IMR-90 (cell line): ENCODE measurements around the gene DNAAF2. TPM values are rescaled to one million over a fixed set of nuclear protein-coding genes. Genes with fewer than 3 reads are reported as not detected.

Source experiments
- ATAC-seq: fragments of 200-7000 bp; cut with Tn5 transposase; 2 replicates; pipeline ENCODE4 v1.9.1; 2020; ENCODE audit warnings: low read depth, mild to moderate bottlenecking, moderate library complexity
- BruUV-seq: library from RNA; stranded (reverse); fragments of 400-500 nt; replicated peaks from 2 replicates; lab custom pipeline; 2021; lab: Mats Ljungman, UMichigan
- CTCF ChIA-PET: fragments of 300-600 bp; formaldehyde crosslinking; extraction: SDS; loops from one replicate; lab custom pipeline; 2021; ENCODE audit warnings: antibody characterized with exemption; lab: Yijun Ruan, JAX
- POLR2A ChIA-PET: fragments of 300-600 bp; sonication (Branson Sonifier 250); formaldehyde crosslinking; loops from one replicate; lab custom pipeline; 2022; ENCODE audit warnings: antibody characterized with exemption; ENCODE audit not compliant: unreplicated experiment; lab: Charles Lee
- DNase-seq: peaks from one replicate; pipeline ENCODE4 v3.0.0; 2013
- H2AFZ ChIP-seq: replicated peaks from 2 replicates; pipeline ENCODE3; 2013; ENCODE audit warnings: low read length, mild to moderate bottlenecking; ENCODE audit not compliant: poor library complexity
- H2AK5ac ChIP-seq: 2 replicates; pipeline ENCODE4 v1.6.1; 2013; ENCODE audit warnings: low read depth, low read length, inconsistent platforms
- H2AK9ac ChIP-seq: replicated peaks from 2 replicates; pipeline ENCODE3; 2013; ENCODE audit warnings: mild to moderate bottlenecking, low read depth, low read length, moderate library complexity; ENCODE audit not compliant: poor library complexity
- H2BK120ac ChIP-seq: 2 replicates; pipeline ENCODE4 v1.6.1; 2013; ENCODE audit warnings: low read depth, low read length, inconsistent platforms
- H2BK15ac ChIP-seq: 3 replicates; pipeline ENCODE4 v1.6.1; 2013; ENCODE audit warnings: low read depth, low read length, inconsistent platforms
- H2BK20ac ChIP-seq: 2 replicates; pipeline ENCODE4 v1.6.1; 2013; ENCODE audit warnings: low read depth, mild to moderate bottlenecking, inconsistent platforms, low read length, moderate library complexity
- H2BK5ac ChIP-seq: 2 replicates; pipeline ENCODE4 v1.6.1; 2013; ENCODE audit warnings: mild to moderate bottlenecking, low read depth, low read length, inconsistent platforms; ENCODE audit not compliant: poor library complexity, severe bottlenecking
- H3K14ac ChIP-seq: replicated peaks from 2 replicates; pipeline ENCODE4 v1.6.1; 2013; ENCODE audit warnings: low read depth, low read length, inconsistent platforms
- H3K18ac ChIP-seq: 2 replicates; pipeline ENCODE4 v1.6.1; 2013; ENCODE audit warnings: low read depth, low read length, control low read depth
- H3K23ac ChIP-seq: 2 replicates; pipeline ENCODE4 v1.6.1; 2013; ENCODE audit warnings: low read depth, low read length, inconsistent platforms
- H3K27ac ChIP-seq: 2 replicates; pipeline ENCODE4 v1.5.1; 2013; ENCODE audit warnings: mild to moderate bottlenecking, control low read depth, low read length; ENCODE audit not compliant: insufficient read depth
- H3K27me3 ChIP-seq: 2 replicates; pipeline ENCODE4 v1.6.1; 2013; ENCODE audit warnings: low read length; ENCODE audit not compliant: control insufficient read depth, insufficient read depth
- H3K36me3 ChIP-seq: 2 replicates; pipeline ENCODE4 v1.6.1; 2013; ENCODE audit warnings: low read length, mixed read lengths; ENCODE audit not compliant: control insufficient read depth, insufficient read depth
- H3K4ac ChIP-seq: 2 replicates; pipeline ENCODE4 v1.6.1; 2013; ENCODE audit warnings: low read depth, low read length, inconsistent platforms
- H3K4me1 ChIP-seq: 2 replicates; pipeline ENCODE4 v1.6.1; 2013; ENCODE audit warnings: low read length, mixed read lengths; ENCODE audit not compliant: control insufficient read depth, insufficient read depth
- H3K4me2 ChIP-seq: 2 replicates; pipeline ENCODE4 v1.6.1; 2013; ENCODE audit warnings: low read depth, mild to moderate bottlenecking, control low read depth, low read length, moderate library complexity
- H3K4me3 ChIP-seq: 2 replicates; pipeline ENCODE4 v1.5.1; 2013; ENCODE audit warnings: low read depth, mild to moderate bottlenecking, control low read depth, low read length, moderate library complexity; ENCODE audit not compliant: insufficient read depth
- H3K56ac ChIP-seq: 2 replicates; pipeline ENCODE4 v1.6.1; 2013; ENCODE audit warnings: low read length, inconsistent platforms; ENCODE audit not compliant: insufficient read depth; ENCODE audit errors: extremely low read depth
- H3K79me1 ChIP-seq, 2 experiments: 2 replicates each; pipeline ENCODE4 v1.6.1; 2013; ENCODE audit warnings: low read length in 2 of 2, inconsistent platforms in 1 of 2, low read depth in 1 of 2
- H3K9ac ChIP-seq: 2 replicates; pipeline ENCODE4 v1.6.1; 2013; ENCODE audit warnings: low read depth, low read length, control low read depth
- H3K9me1 ChIP-seq: 2 replicates; pipeline ENCODE4 v1.6.1; 2013; ENCODE audit warnings: low read length, inconsistent platforms; ENCODE audit not compliant: insufficient read depth
- H3K9me3 ChIP-seq: 2 replicates; pipeline ENCODE4 v1.6.1; 2013; ENCODE audit warnings: low read length; ENCODE audit not compliant: control insufficient read depth, insufficient read depth
- H4K20me1 ChIP-seq: 2 replicates; pipeline ENCODE4 v1.6.1; 2013; ENCODE audit warnings: low read length, inconsistent platforms; ENCODE audit not compliant: insufficient read depth
- H4K5ac ChIP-seq: 2 replicates; pipeline ENCODE4 v1.6.1; 2013; ENCODE audit warnings: mild to moderate bottlenecking, low read depth, low read length, control low read depth
- H4K8ac ChIP-seq, 2 experiments: 2 replicates each; pipeline ENCODE4 v1.6.1; 2013; ENCODE audit warnings: low read depth in 2 of 2, low read length in 2 of 2, control low read depth in 1 of 2, inconsistent platforms in 1 of 2
- H4K91ac ChIP-seq: 2 replicates; pipeline ENCODE4 v1.6.1; 2013; ENCODE audit warnings: low read depth, low read length, inconsistent platforms; ENCODE audit not compliant: insufficient read depth
- POLR2A ChIP-seq: IDR thresholded peaks from 2 replicates; pipeline ENCODE4 v1.6.1; 2012; ENCODE audit warnings: mild to moderate bottlenecking, low read depth, low read length
- dilution Hi-C: fragments of 300-500 bp; cut with HindIII; formaldehyde crosslinking; loops from one replicate; pipeline ENCODE4 v1.14.3; 2018; ENCODE audit warnings: low sequenced_read_pairs; ENCODE audit not compliant: unreplicated experiment
- in situ Hi-C: fragments of 300-500 bp; cut with MboI; formaldehyde crosslinking; loops from 3 replicates; pipeline ENCODE4 v1.14.3; 2019; ENCODE audit warnings: low sequenced_read_pairs, inconsistent platforms, mixed read lengths
- intact Hi-C: fragments of 100-400 bp; cut with micrococcal nuclease; formaldehyde crosslinking; loops from 2 replicates; pipeline ENCODE4 v1.10.0; 2022
- polyA plus RNA-seq, 3 experiments: library from polyadenylated mRNA; depleted of rRNA; stranded (reverse); fragments of >200 nt; gene quantifications; 2 replicates each; pipeline ENCODE4 v1.2.3, GENCODE V29; 2012; ENCODE audit warnings: low replicate concordance in 1 of 3
- total RNA-seq: library from RNA; depleted of rRNA; stranded (reverse); fragments of >200 nt; gene quantifications from 2 replicates; pipeline ENCODE4 v1.2.3, GENCODE V29; 2012

DNAAF2 gene
- total and polyA plus RNA-seq, 2 of the 4 experiments (the other 2 are of a cell fraction): 4.1 to 4.7 TPM

DNA sequence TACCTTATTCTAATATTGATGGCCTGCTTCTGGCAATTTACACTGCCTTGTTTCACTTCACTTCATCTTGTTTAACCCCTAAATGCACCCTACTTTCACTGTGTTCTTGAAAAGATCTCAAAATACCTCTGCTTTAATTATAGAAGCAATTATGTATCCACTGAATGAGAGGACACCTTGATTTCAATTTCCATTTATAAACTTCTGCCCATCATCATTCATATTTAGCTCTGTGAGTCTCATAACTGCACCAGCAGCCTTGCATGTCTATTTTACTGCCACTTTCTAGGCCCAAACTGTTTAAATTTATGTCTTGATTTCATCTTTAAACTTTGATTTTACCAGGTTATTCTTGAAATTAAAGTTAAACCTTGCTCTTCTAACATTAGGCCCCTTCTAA, 7.1 kb upstream of the DNAAF2 start:
- H4K20me1 ChIP-seq: peaks cover 17% of the 10 kb centered on the region
- H4K8ac ChIP-seq: no peak overlapping the region
- no peak overlapping the region for H3K9ac ChIP-seq
- no peak overlapping the region for H3K27ac ChIP-seq
- no peak for ATAC-seq
- DNase-seq: no peak
- no peak overlapping the region for H3K4me3 ChIP-seq
- H4K5ac ChIP-seq: no peak overlapping the region
- no TSS peak for BruUV-seq
- H3K79me1 ChIP-seq: peaks cover 43 to 57% of the 10 kb centered on the region in 2 experiments
- no peak overlapping the region for H2BK120ac ChIP-seq
- H3K4me2 ChIP-seq: no peak overlapping the region
- H3K14ac ChIP-seq: no peak overlapping the region
- no peak for TF ChIP-seq POLR2A
- no peak overlapping the region for H3K56ac ChIP-seq
- intact Hi-C loops: no loop called here
- no peak overlapping the region for H2BK15ac ChIP-seq
- H3K4ac ChIP-seq: no peak overlapping the region
- H2AK9ac ChIP-seq: no peak overlapping the region
- in situ Hi-C loops: no loop called here
- H3K36me3 ChIP-seq: peaks cover 10% of the 10 kb centered on the region
- no peak overlapping the region for H2AFZ ChIP-seq
- dilution Hi-C loops: no loop called here
- peaks cover 2% of the 10 kb centered on the region; the same call in 1 of the 2 replicates for H3K4me1 ChIP-seq
- H2BK5ac ChIP-seq: no peak overlapping the region
- H3K27me3 ChIP-seq: no peaks in the 10 kb centered on the region
- H3K9me1 ChIP-seq: peaks cover 5% of the 10 kb centered on the region
- ChIA-PET CTCF (interaction anchor here (0.6 kb wide), 2 partner anchors 10 to 12 kb away, joined by 3 to 5 read pairs; no protein-coding TSS in a partner anchor), POLR2A (no interaction called here)
- no peaks in the 10 kb centered on the region for H3K9me3 ChIP-seq
- no peak overlapping the region for H3K18ac ChIP-seq
- no peak overlapping the region for H4K91ac ChIP-seq
- no peak overlapping the region for H2AK5ac ChIP-seq
- H3K23ac ChIP-seq: no peak overlapping the region
- no peak overlapping the region for H2BK20ac ChIP-seq
